HG03342 (cell line): Measurements from ENCODE around the gene IMPG2.
"Not testable (repeated sequence)": the region's sequence is repeated elsewhere in the genome, so short reads cannot be mapped to it uniquely, and the experiment has no call there.

Experiments used
- ATAC-seq: cut with Tn5 transposase; IDR thresholded peaks from one replicate; pipeline ENCODE4 v1.9.1; 2021; ENCODE audit warnings: mild to moderate bottlenecking, moderate library complexity; ENCODE audit not compliant: unreplicated experiment

IMPG2 gene

GRCh38 chr3:101320475-101320874 is at the start of gene IMPG2:
Gene IMPG2 (minus strand): TSS chr3:101320575. CDS start chr3:101320372, 203 bp downstream.
- no peak for ATAC-seq

GRCh38 chr3:101362406-101362805 is 42.0 kb upstream of the IMPG2 start:
- no peak for ATAC-seq

- ATAC-seq = no peak
Measured at GRCh38 chr3:101351829-101352228, 31.5 kb upstream of the IMPG2 start.

GRCh38 chr3:101340591-101340990 is 20.2 kb upstream of the IMPG2 start:
- no peak for ATAC-seq

GRCh38 chr3:101333883-101334282 is 13.5 kb upstream of the IMPG2 start:
- ATAC-seq = no peak

GRCh38 chr3:101329016-101329673 is 8.8 kb upstream of the IMPG2 start:
- ATAC-seq = no peak

- ATAC-seq = no peak
Measured at GRCh38 chr3:101325393-101326134, 5.2 kb upstream of the IMPG2 start.

GRCh38 chr3:101319531-101319930 is 844 bp downstream of the IMPG2 start:
- no peak for ATAC-seq

- ATAC-seq = no peak
Measured at GRCh38 chr3:101312545-101312944, 7.8 kb downstream of the IMPG2 start.

GRCh38 chr3:101311676-101312075 is 8.7 kb downstream of the IMPG2 start:
- no peak for ATAC-seq

- no peak for ATAC-seq
Measured at GRCh38 chr3:101310978-101311375, 9.4 kb downstream of the IMPG2 start.

GRCh38 chr3:101308147-101308772 is 12.1 kb downstream of the IMPG2 start:
- ATAC-seq = not testable (repeated sequence)

GRCh38 chr3:101303836-101304235 is 16.5 kb downstream of the IMPG2 start:
- ATAC-seq = no peak

- peak; percentile 63 for ATAC-seq
Measured at GRCh38 chr3:101303089-101303731, 17.2 kb downstream of the IMPG2 start.

GRCh38 chr3:101300073-101300472 is 20.3 kb downstream of the IMPG2 start:
- no peak for ATAC-seq

- no peak for ATAC-seq
Measured at GRCh38 chr3:101292027-101292426, 28.3 kb downstream of the IMPG2 start.

GRCh38 chr3:101288294-101288693 is 32.1 kb downstream of the IMPG2 start:
- ATAC-seq = no peak

- ATAC-seq = no peak
Measured at GRCh38 chr3:101284757-101285156, 35.6 kb downstream of the IMPG2 start.

GRCh38 chr3:101281521-101282030 is 38.8 kb downstream of the IMPG2 start:
- no peak for ATAC-seq

GRCh38 chr3:101279765-101280385 is 40.5 kb downstream of the IMPG2 start:
- ATAC-seq = no peak

GRCh38 chr3:101279162-101279561 is 41.2 kb downstream of the IMPG2 start:
- no peak for ATAC-seq
